GM12878 (cell line): ENCODE results near the gene GRB10. TPM values are rescaled to one million over a fixed set of nuclear protein-coding genes. Genes with fewer than 3 reads are reported as not detected.

Source experiments
- ATAC-seq: fragments of 200-7000 bp; cut with Tn5 transposase; 3 replicates; pipeline ENCODE4 v1.9.1; 2020; ENCODE audit warnings: mild to moderate bottlenecking, moderate library complexity
- BruUV-seq: library from RNA; stranded (reverse); fragments of 400-500 nt; replicated peaks from 2 replicates; lab custom pipeline; 2021; lab: Mats Ljungman, UMichigan
- CTCF ChIA-PET: fragments of 300-600 bp; sonication (Branson Sonifier 250); formaldehyde crosslinking; extraction: SDS; loops from one replicate; lab custom pipeline; 2021; ENCODE audit warnings: inconsistent platforms; lab: Yijun Ruan, JAX
- POLR2A ChIA-PET: fragments of 350-600 bp; formaldehyde crosslinking; extraction: SDS; loops from one replicate; lab custom pipeline; 2021; ENCODE audit warnings: inconsistent platforms; lab: Charles Lee
- RAD21 ChIA-PET: fragments of 300-600 bp; sonication (Branson Sonifier 250); formaldehyde crosslinking; loops from one replicate; lab custom pipeline; 2023; ENCODE audit warnings: antibody characterized with exemption; ENCODE audit not compliant: unreplicated experiment; lab: Charles Lee
- SMC1A ChIA-PET: fragments of 300-600 bp; sonication (Branson Sonifier 250); formaldehyde crosslinking; loops from one replicate; lab custom pipeline; 2023; ENCODE audit not compliant: unreplicated experiment, uncharacterized antibody; lab: Charles Lee
- DNase-seq: peaks from one replicate; pipeline ENCODE4 v3.0.0-alpha.2; 2011; ENCODE audit warnings: low read depth, low spot score
- FAIRE-seq: peaks from 3 replicates; lab custom pipeline; 2011; peaks lifted over from hg19 to GRCh38; lab: Jason Lieb, UNC
- H2AFZ ChIP-seq: 2 replicates; pipeline ENCODE4 v1.6.0; 2011; ENCODE audit warnings: low read depth, low read length, control low read depth; ENCODE audit not compliant: control insufficient read depth
- H3K27ac ChIP-seq: 2 replicates; pipeline ENCODE4 v1.5.1; 2011; ENCODE audit warnings: control low read depth; ENCODE audit not compliant: control insufficient read depth, insufficient read depth
- H3K27me3 ChIP-seq, 2 experiments: replicated peaks in 1 of 2; 2 replicates each; pipeline versions ENCODE4 v1.6.0 to v1.6.1; 2011; ENCODE audit warnings: low read length in 1 of 2; ENCODE audit not compliant: control insufficient read depth in 2 of 2, insufficient read depth in 2 of 2
- H3K36me3 ChIP-seq, 2 experiments: 2 replicates each; pipeline ENCODE4 v1.5.1; 2011; ENCODE audit warnings: low read length in 1 of 2; ENCODE audit not compliant: control insufficient read depth in 2 of 2, insufficient read depth in 2 of 2
- H3K4me1 ChIP-seq: 2 replicates; pipeline ENCODE4 v1.6.1; 2011; ENCODE audit warnings: mild to moderate bottlenecking, low read length, moderate library complexity, mixed read lengths; ENCODE audit not compliant: control insufficient read depth, insufficient read depth
- H3K4me2 ChIP-seq: 2 replicates; pipeline ENCODE4 v1.6.0; 2011; ENCODE audit warnings: control low read depth; ENCODE audit not compliant: control insufficient read depth, insufficient read depth
- H3K4me3 ChIP-seq: fragments of 200-600 bp; sonication (generic); 2 replicates; pipeline ENCODE4 v1.5.1; 2016
- H3K79me2 ChIP-seq: 2 replicates; pipeline ENCODE4 v1.6.0; 2011; ENCODE audit warnings: low read length; ENCODE audit not compliant: control insufficient read depth, insufficient read depth
- H3K9ac ChIP-seq: 2 replicates; pipeline ENCODE4 v1.8.0; 2011; ENCODE audit warnings: low read length, control low read depth, mixed read lengths; ENCODE audit not compliant: control insufficient read depth, insufficient read depth
- H3K9me3 ChIP-seq: replicated peaks from 3 replicates; pipeline ENCODE4 v1.5.1; 2011; ENCODE audit warnings: mild to moderate bottlenecking, low read length; ENCODE audit not compliant: control insufficient read depth, insufficient read depth
- H4K20me1 ChIP-seq: 2 replicates; pipeline ENCODE4 v1.6.0; 2011; ENCODE audit not compliant: control insufficient read depth, insufficient read depth
- PAX8 ChIP-seq: fragments of 450-650 bp; IDR thresholded peaks from 2 replicates; pipeline ENCODE4 v1.6.1; 2017; ENCODE audit warnings: mild to moderate bottlenecking, moderate library complexity
- WGBS: methylation state at CpG from one replicate; pipeline ENCODE4 v1.1.6; 2016; ENCODE audit warnings: low lambda C conversion rate; ENCODE audit not compliant: insufficient replicate concordance, insufficient coverage; ENCODE audit errors: missing lambda C conversion rate; 5-methylcytosine and 5-hydroxymethylcytosine counted together
- in situ Hi-C: fragments of 300-500 bp; cut with MboI; formaldehyde crosslinking; loops from 9 replicates; pipeline ENCODE4 v1.14.3; 2018; ENCODE audit warnings: mixed read lengths
- intact Hi-C: fragments of 100-400 bp; cut with micrococcal nuclease; formaldehyde crosslinking; loops from one replicate; pipeline ENCODE4 v1.14.2; 2022; ENCODE audit not compliant: unreplicated experiment
- polyA plus RNA-seq, 11 experiments: library from polyadenylated mRNA; depleted of rRNA in 4 of 11; unstranded in 6 of 11; stranded (reverse) in 5 of 11; fragments of >200 nt; fragmentation: Nextera tagmentation in 4 of 11; fragmentation: Illumina TruSeq in 1 of 11; extraction: Ambion mirVana in 4 of 11; extraction: Trizol in 1 of 11; gene quantifications; 1 replicate in 1 of 11; 2 replicates in 10 of 11; pipeline versions ENCODE4 v1.2.1 to v1.2.3, GENCODE V29; 2011 to 2016; ENCODE audit warnings: inconsistent platforms in 2 of 11, missing spikeins in 2 of 11, low read depth in 1 of 11
- total RNA-seq, 4 experiments: library from RNA; depleted of rRNA in 3 of 4; stranded (reverse); fragments of >200 nt in 3 of 4; fragmentation: Illumina TruSeq in 1 of 4; extraction: Trizol in 1 of 4; gene quantifications; 2 replicates each; pipeline versions ENCODE4 v1.2.1 to v1.2.3, GENCODE V29; 2013 to 2021
- TF ChIP-seq, protein P1 (sequence below): fragments of 450-650 bp; IDR thresholded peaks from 2 replicates; pipeline ENCODE4 v1.6.1; 2017; ENCODE audit warnings: antibody characterized with exemption, mild to moderate bottlenecking, moderate library complexity

The GRB10 gene
- total and polyA plus RNA-seq, 10 of the 15 experiments (the other 5 are each of a cell fraction or from before 2014, with no cell fraction given): 0.04 to 0.33 TPM; not detected in 8

DNA sequence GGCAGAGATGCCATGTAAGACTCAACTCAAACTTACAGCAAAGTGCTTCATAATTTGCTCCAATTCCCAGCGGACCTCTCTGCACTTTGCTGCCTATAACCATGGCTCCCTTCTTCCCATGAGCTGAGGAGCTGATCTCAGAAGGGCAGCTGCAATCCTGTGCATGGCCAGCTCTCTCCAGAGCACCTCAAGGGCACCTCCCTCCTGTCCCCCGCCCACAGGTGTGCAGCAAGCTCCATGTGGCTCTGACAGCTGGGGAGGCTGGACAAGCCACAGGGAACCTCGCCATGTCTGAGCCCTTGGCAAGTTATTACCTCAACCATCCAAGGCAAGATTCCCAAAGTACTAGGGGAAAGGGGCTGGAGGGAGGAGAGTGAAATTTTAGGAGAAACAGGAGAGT is 156.4 kb downstream of the GRB10 start:
- CTCF ChIA-PET: interaction anchor here (1.1 kb wide), 1 partner anchor 158 kb away, joined by 4 read pairs; no protein-coding TSS in a partner anchor
- no peaks in the 10 kb centered on the region for H4K20me1 ChIP-seq
- 0% methylated on average over 3 of the region's 3 CpGs for WGBS
- no peak overlapping the region for H3K27ac ChIP-seq
- no peak overlapping the region for H2AFZ ChIP-seq
- H3K9ac ChIP-seq: no peak overlapping the region
- BruUV-seq: no TSS peak
- ATAC-seq (no peak), DNase-seq (no peak), FAIRE-seq (no peak)
- no peaks in the 10 kb centered on the region for H3K9me3 ChIP-seq
- no peak overlapping the region for H3K4me2 ChIP-seq
- in situ Hi-C loops (no loop called here), intact Hi-C loops (no loop called here)
- POLR2A ChIA-PET: no interaction called here
- no peaks in the 10 kb centered on the region for H3K36me3 ChIP-seq
- RAD21 ChIA-PET: no interaction called here
- SMC1A ChIA-PET: no interaction called here
- TF ChIP-seq PAX8: no peak
- H3K27me3 ChIP-seq: peaks cover 4 to 9% of the 10 kb centered on the region in 2 experiments; a peak in 3 of 4 replicates
- no peak overlapping the region for H3K4me3 ChIP-seq
- H3K4me1 ChIP-seq: no peaks in the 10 kb centered on the region
- no peaks in the 10 kb centered on the region for H3K79me2 ChIP-seq

DNA sequence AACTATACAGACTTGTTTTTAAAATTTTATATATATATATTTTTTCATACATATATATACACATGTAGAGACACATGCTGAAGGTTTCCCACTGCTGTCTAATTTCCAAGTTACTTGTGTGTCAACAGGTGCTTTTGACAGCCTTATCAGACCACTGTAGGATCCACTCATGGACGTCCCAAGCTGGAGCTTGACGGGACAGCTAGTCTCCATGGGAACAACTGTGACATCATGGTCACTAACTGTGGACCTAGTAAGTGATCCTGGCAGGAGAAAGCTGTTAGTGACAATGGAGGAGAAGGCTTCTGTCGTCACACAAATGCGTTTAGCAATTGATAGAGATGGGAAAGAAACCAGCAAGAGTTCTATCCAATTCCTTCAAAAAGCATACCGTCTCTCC is 157.3 kb downstream of the GRB10 start:
- no peak overlapping the region for H2AFZ ChIP-seq
- BruUV-seq: no TSS peak
- no peak overlapping the region for H3K4me3 ChIP-seq
- H3K36me3 ChIP-seq: no peaks in the 10 kb centered on the region
- DNase-seq (no peak), ATAC-seq (no peak), FAIRE-seq (no peak)
- in situ Hi-C loops: no loop called here
- no peaks in the 10 kb centered on the region for H4K20me1 ChIP-seq
- POLR2A ChIA-PET: no interaction called here
- peaks cover 4 to 9% of the 10 kb centered on the region in 2 experiments; a peak in 3 of 4 replicates for H3K27me3 ChIP-seq
- WGBS: 38% methylated on average over 5 of the region's 5 CpGs
- no peak overlapping the region for H3K9ac ChIP-seq
- CTCF ChIA-PET: interaction anchor here (1.1 kb wide), 2 partner anchors 157 to 533 kb away, joined by 3 to 4 read pairs; no protein-coding TSS in a partner anchor
- no peaks in the 10 kb centered on the region for H3K4me1 ChIP-seq
- SMC1A ChIA-PET: interaction anchor here (0.6 to 1.2 kb wide), 2 partner anchors 110 to 223 kb away, joined by 3 read pairs; no protein-coding TSS in a partner anchor
- intact Hi-C loops: no loop called here
- TF ChIP-seq, protein P1, sequence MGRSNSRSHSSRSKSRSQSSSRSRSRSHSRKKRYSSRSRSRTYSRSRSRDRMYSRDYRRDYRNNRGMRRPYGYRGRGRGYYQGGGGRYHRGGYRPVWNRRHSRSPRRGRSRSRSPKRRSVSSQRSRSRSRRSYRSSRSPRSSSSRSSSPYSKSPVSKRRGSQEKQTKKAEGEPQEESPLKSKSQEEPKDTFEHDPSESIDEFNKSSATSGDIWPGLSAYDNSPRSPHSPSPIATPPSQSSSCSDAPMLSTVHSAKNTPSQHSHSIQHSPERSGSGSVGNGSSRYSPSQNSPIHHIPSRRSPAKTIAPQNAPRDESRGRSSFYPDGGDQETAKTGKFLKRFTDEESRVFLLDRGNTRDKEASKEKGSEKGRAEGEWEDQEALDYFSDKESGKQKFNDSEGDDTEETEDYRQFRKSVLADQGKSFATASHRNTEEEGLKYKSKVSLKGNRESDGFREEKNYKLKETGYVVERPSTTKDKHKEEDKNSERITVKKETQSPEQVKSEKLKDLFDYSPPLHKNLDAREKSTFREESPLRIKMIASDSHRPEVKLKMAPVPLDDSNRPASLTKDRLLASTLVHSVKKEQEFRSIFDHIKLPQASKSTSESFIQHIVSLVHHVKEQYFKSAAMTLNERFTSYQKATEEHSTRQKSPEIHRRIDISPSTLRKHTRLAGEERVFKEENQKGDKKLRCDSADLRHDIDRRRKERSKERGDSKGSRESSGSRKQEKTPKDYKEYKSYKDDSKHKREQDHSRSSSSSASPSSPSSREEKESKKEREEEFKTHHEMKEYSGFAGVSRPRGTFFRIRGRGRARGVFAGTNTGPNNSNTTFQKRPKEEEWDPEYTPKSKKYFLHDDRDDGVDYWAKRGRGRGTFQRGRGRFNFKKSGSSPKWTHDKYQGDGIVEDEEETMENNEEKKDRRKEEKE: no peak
- H3K9me3 ChIP-seq: no peaks in the 10 kb centered on the region
- RAD21 ChIA-PET: no interaction called here
- no peak overlapping the region for H3K4me2 ChIP-seq
- H3K79me2 ChIP-seq: no peaks in the 10 kb centered on the region
- H3K27ac ChIP-seq: no peak overlapping the region
